Uterus (tissue), 4 donors: ENCODE data around the gene PDCL3. TPM values are rescaled to one million over a fixed set of nuclear protein-coding genes. Genes with fewer than 3 reads are reported as not detected.

Source experiments
- DNase-seq, 2 donors: peaks; one replicate each; pipeline ENCODE4 v3.0.0-alpha.2; 2019 to 2020
- H3K27ac ChIP-seq, 2 donors: fragments of 200-600 bp; sonication (generic); 1 replicate in 1 of 2; 2 replicates in 1 of 2; pipeline ENCODE4 v1.5.1; 2016 to 2018
- H3K27me3 ChIP-seq, 2 donors: fragments of 200-600 bp; sonication (generic); one replicate each; pipeline ENCODE4 v1.5.1; 2018 to 2019; ENCODE audit warnings: control low read depth in 1 of 2
- H3K36me3 ChIP-seq, 2 donors: fragments of 200-600 bp; sonication (generic); one replicate each; pipeline ENCODE4 v1.5.1; 2019; ENCODE audit warnings: control low read depth in 1 of 2
- H3K4me1 ChIP-seq, 2 donors: fragments of 200-600 bp; sonication (generic); one replicate each; pipeline ENCODE4 v1.5.1; 2018 to 2019; ENCODE audit warnings: control low read depth in 1 of 2
- H3K4me3 ChIP-seq, 2 donors: fragments of 200-600 bp; sonication (generic); 1 replicate in 1 of 2; 2 replicates in 1 of 2; pipeline ENCODE4 v1.5.1; 2018 to 2019; ENCODE audit warnings: mild to moderate bottlenecking in 1 of 2
- H3K9me3 ChIP-seq, 2 donors: fragments of 200-600 bp; sonication (generic); one replicate each; pipeline ENCODE4 v1.5.1; 2019; ENCODE audit warnings: control low read depth in 1 of 2
- POLR2A ChIP-seq, 2 donors: fragments of 450-650 bp; IDR thresholded peaks; one replicate each; pipeline ENCODE4 v1.6.1; 2016; ENCODE audit warnings: antibody characterized with exemption in 2 of 2, mild to moderate bottlenecking in 1 of 2, moderate library complexity in 1 of 2
- intact Hi-C: fragments of 100-400 bp; cut with DNase I; formaldehyde crosslinking; loops from one replicate; pipeline ENCODE4 v1.15.1; 2023; ENCODE audit warnings: low total_unique reads
- total RNA-seq, 4 donors: library from RNA; depleted of rRNA in 3 of 4; stranded (reverse); fragments of >200 nt in 3 of 4; gene quantifications; one replicate each; pipeline versions ENCODE4 v1.1.0 to v1.2.4, GENCODE V29; 2014 to 2023
- TF ChIP-seq, protein P1 (sequence below), 4 experiments: fragments of 200-600 bp in 2 of 4; fragments of 450-650 bp in 2 of 4; sonication (generic) in 2 of 4; IDR thresholded peaks; one replicate each; pipeline ENCODE4 v1.5.1; 2016 to 2019; ENCODE audit warnings: antibody characterized with exemption in 4 of 4, mild to moderate bottlenecking in 2 of 4, moderate library complexity in 1 of 4
- donor health status: DM: yes; HTN: yes; CAD: no.

The PDCL3 gene
- total RNA-seq, 4 donors from 2014 or later: 3.8 to 24.1 (median 14.9) TPM

DNA sequence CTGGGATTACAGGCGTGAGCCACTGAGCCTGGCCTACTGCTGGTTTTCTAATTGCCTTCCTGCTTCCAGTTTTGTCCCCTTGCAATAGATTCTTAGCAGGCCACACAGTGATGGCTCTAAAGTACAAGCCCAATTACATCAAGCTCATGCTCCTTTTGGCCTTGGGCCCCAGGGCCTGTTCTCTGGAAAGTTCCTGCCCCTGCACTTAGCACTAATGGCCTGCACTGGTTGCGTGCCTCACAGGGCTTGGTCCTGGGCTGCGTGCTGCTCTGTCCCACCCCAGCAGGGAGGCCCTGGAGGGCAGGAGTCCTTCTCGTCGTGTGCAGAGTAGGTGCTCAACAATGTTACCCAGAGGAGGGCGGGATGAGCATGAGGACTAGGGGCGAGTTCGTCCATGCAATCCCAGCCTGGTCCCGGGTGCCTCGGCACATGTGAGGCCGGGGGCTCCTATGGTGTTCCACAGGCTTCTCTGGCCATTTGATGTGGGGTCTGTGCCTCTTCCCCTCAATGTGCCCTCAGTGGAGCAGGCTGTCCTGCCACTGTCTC is 51.7 kb downstream of the PDCL3 start:
- no peak for DNase-seq
- Histone ChIP-seq H3K27ac (no peak overlapping the region), H3K4me1 (no peaks in the 10 kb centered on the region), H3K9me3 (no peaks in the 10 kb centered on the region), H3K4me3 (no peak overlapping the region), H3K36me3 (no peaks in the 10 kb centered on the region), H3K27me3 (no peaks in the 10 kb centered on the region)
- no peak for TF ChIP-seq POLR2A (IDR thresholded peaks at IDR 0.05)
- intact Hi-C loops: no loop called here

- Histone ChIP-seq H3K4me1 (no peaks in the 10 kb centered on the region), H3K9me3 (no peaks in the 10 kb centered on the region), H3K27me3 (no peaks in the 10 kb centered on the region), H3K4me3 (no peak overlapping the region), H3K27ac (no peak overlapping the region), H3K36me3 (no peaks in the 10 kb centered on the region)
- TF ChIP-seq POLR2A (IDR thresholded peaks at IDR 0.05): no peak
- TF ChIP-seq, protein P1, sequence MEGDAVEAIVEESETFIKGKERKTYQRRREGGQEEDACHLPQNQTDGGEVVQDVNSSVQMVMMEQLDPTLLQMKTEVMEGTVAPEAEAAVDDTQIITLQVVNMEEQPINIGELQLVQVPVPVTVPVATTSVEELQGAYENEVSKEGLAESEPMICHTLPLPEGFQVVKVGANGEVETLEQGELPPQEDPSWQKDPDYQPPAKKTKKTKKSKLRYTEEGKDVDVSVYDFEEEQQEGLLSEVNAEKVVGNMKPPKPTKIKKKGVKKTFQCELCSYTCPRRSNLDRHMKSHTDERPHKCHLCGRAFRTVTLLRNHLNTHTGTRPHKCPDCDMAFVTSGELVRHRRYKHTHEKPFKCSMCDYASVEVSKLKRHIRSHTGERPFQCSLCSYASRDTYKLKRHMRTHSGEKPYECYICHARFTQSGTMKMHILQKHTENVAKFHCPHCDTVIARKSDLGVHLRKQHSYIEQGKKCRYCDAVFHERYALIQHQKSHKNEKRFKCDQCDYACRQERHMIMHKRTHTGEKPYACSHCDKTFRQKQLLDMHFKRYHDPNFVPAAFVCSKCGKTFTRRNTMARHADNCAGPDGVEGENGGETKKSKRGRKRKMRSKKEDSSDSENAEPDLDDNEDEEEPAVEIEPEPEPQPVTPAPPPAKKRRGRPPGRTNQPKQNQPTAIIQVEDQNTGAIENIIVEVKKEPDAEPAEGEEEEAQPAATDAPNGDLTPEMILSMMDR (IDR thresholded peaks at IDR 0.05): no peak
- DNase-seq: no peak
- intact Hi-C loops: no loop called here
Measured at GRCh38 chr2:100615471-100615870, 52.7 kb downstream of the PDCL3 start.

- Histone ChIP-seq H3K27ac (no peak overlapping the region), H3K4me1 (no peaks in the 10 kb centered on the region), H3K36me3 (no peaks in the 10 kb centered on the region), H3K9me3 (no peaks in the 10 kb centered on the region), H3K4me3 (no peak overlapping the region), H3K27me3 (no peaks in the 10 kb centered on the region)
- no peak for DNase-seq
- TF ChIP-seq POLR2A (IDR thresholded peaks at IDR 0.05): no peak
- TF ChIP-seq, protein P1 (IDR thresholded peaks at IDR 0.05): no peak
- intact Hi-C loops: no loop called here
Measured at GRCh38 chr2:100615886-100616285, 53.1 kb downstream of the PDCL3 start.

GRCh38 chr2:100616841-100617390 is 54.1 kb downstream of the PDCL3 start:
- Histone ChIP-seq H3K27ac (no peak overlapping the region), H3K4me3 (no peak overlapping the region), H3K36me3 (no peaks in the 10 kb centered on the region), H3K27me3 (no peaks in the 10 kb centered on the region), H3K9me3 (no peaks in the 10 kb centered on the region), H3K4me1 (no peaks in the 10 kb centered on the region)
- no peak for DNase-seq
- intact Hi-C loops: no loop called here
- TF ChIP-seq, protein P1 (IDR thresholded peaks at IDR 0.05): no peak
- TF ChIP-seq POLR2A (IDR thresholded peaks at IDR 0.05): no peak

DNA sequence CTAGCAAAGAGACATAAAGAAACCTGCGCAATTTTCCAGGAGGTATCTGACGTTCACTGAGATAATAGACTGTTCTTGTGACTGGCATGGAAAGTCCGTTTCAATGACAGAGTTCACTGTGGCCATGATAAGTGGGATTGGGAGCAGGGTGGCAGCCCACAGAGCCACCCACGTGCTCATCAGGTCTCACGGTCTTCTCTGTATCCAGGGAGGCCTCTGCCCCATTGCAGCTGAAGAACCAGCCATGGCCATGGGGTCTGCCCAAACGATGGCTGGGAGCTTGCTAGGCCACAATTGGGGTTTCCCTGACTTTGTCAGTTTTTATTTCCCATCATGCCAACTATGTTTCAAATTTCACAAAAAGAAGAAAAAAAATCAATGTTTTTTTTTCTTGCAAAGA is 57.2 kb downstream of the PDCL3 start:
- no peak for TF ChIP-seq POLR2A (IDR thresholded peaks at IDR 0.05)
- TF ChIP-seq, protein P1 (IDR thresholded peaks at IDR 0.05): no peak
- H3K27me3 ChIP-seq: no peaks in the 10 kb centered on the region
- H3K36me3 ChIP-seq: no peaks in the 10 kb centered on the region
- no peaks in the 10 kb centered on the region for H3K9me3 ChIP-seq
- no peak for DNase-seq
- intact Hi-C loops: no loop called here
- H3K27ac ChIP-seq: no peak overlapping the region
- no peak overlapping the region for H3K4me3 ChIP-seq
- no peaks in the 10 kb centered on the region for H3K4me1 ChIP-seq
